Measurements from ENCODE around the gene PACS2. TPM values are rescaled to one million over a fixed set of nuclear protein-coding genes. Genes with fewer than 3 reads are reported as not detected.

Gene PACS2
- total and polyA plus RNA-seq, 2 experiments from 2014 or later = 41.1 to 54.5 TPM

- Histone ChIP-seq H3K27ac (no peak overlapping the region), H3K9me3 (ENCODE audit: low read depth) (no peaks in the 10 kb centered on the region), H3K36me3 (replicated peaks; ENCODE audit: insufficient read depth, low read depth) (no peaks in the 10 kb centered on the region), H4K20me1 (ENCODE audit: insufficient read depth, poor library complexity, severe bottlenecking) (peaks cover 3% of the 10 kb centered on the region), H3K4me3 (no peak overlapping the region), H3K4me1 (ENCODE audit: insufficient read depth) (no peaks in the 10 kb centered on the region), H3K9me2 (replicated peaks; ENCODE audit: insufficient read depth) (no peaks in the 10 kb centered on the region), H3K27me3 (no peaks in the 10 kb centered on the region), H3K4me2 (no peak overlapping the region), H2AFZ (no peak overlapping the region), H3K79me2 (no peaks in the 10 kb centered on the region)
- TF ChIP-seq EZH2 (IDR thresholded peaks at IDR 0.05; ENCODE audit: borderline replicate concordance) = no peak
- TF ChIP-seq CTCF (IDR thresholded peaks at IDR 0.05; ENCODE audit: poor library complexity) = no peak
- TF ChIP-seq EZH2phosphoT487 (IDR thresholded peaks at IDR 0.05; ENCODE audit: low read depth, severe bottlenecking, unreplicated experiment) = no peak
- DNase-seq (ENCODE audit: low spot score) = no peak
- 97% methylated on average over 19 of the region's 20 CpGs for WGBS (ENCODE audit: low lambda C conversion rate, missing lambda C conversion rate)
Observed at GRCh38 chr14:105354541-105354940, 40.0 kb downstream of the PACS2 start.

GRCh38 chr14:105355049-105355575 lies 40.6 kb downstream of the PACS2 start:
- no peak for DNase-seq (ENCODE audit: low spot score)
- Histone ChIP-seq H3K9me3 (ENCODE audit: low read depth) (no peaks in the 10 kb centered on the region), H4K20me1 (ENCODE audit: insufficient read depth, poor library complexity, severe bottlenecking) (peaks cover 3% of the 10 kb centered on the region), H3K27ac (no peak overlapping the region), H3K4me1 (ENCODE audit: insufficient read depth) (no peaks in the 10 kb centered on the region), H3K9me2 (replicated peaks; ENCODE audit: insufficient read depth) (no peaks in the 10 kb centered on the region), H3K36me3 (replicated peaks; ENCODE audit: insufficient read depth, low read depth) (no peaks in the 10 kb centered on the region), H3K4me3 (no peak overlapping the region), H2AFZ (no peak overlapping the region), H3K27me3 (no peaks in the 10 kb centered on the region), H3K79me2 (no peaks in the 10 kb centered on the region), H3K4me2 (no peak overlapping the region)
- WGBS (ENCODE audit: low lambda C conversion rate, missing lambda C conversion rate) = 95% methylated on average over 27 of the region's 27 CpGs
- TF ChIP-seq CTCF (IDR thresholded peaks at IDR 0.05; ENCODE audit: poor library complexity) = no peak
- TF ChIP-seq EZH2phosphoT487 (IDR thresholded peaks at IDR 0.05; ENCODE audit: low read depth, severe bottlenecking, unreplicated experiment) = no peak

GRCh38 chr14:105355850-105356604 lies 41.5 kb downstream of the PACS2 start:
- Histone ChIP-seq H3K4me1 (ENCODE audit: insufficient read depth) (no peaks in the 10 kb centered on the region), H3K36me3 (replicated peaks; ENCODE audit: insufficient read depth, low read depth) (no peaks in the 10 kb centered on the region)
- WGBS (ENCODE audit: low lambda C conversion rate, missing lambda C conversion rate) = 93% methylated on average over 20 of the region's 22 CpGs

More at GRCh38 chr14:105355850-105356604, 41.5 kb downstream of the PACS2 start:
- DNase-seq (ENCODE audit: low spot score) = no peak
- Histone ChIP-seq H3K4me2 (no peak overlapping the region), H3K79me2 (no peaks in the 10 kb centered on the region), H3K27ac (no peak overlapping the region), H4K20me1 (ENCODE audit: insufficient read depth, poor library complexity, severe bottlenecking) (peaks cover 3% of the 10 kb centered on the region), H3K4me3 (no peak overlapping the region), H3K9me3 (ENCODE audit: low read depth) (no peaks in the 10 kb centered on the region), H3K27me3 (no peaks in the 10 kb centered on the region), H2AFZ (no peak overlapping the region), H3K9me2 (replicated peaks; ENCODE audit: insufficient read depth) (no peaks in the 10 kb centered on the region)
- TF ChIP-seq CTCF (IDR thresholded peaks at IDR 0.05; ENCODE audit: poor library complexity) (no peak), EZH2 (IDR thresholded peaks at IDR 0.05; ENCODE audit: borderline replicate concordance) (no peak), EZH2phosphoT487 (IDR thresholded peaks at IDR 0.05; ENCODE audit: low read depth, severe bottlenecking, unreplicated experiment) (no peak)
